KBM-7 (cell line): ENCODE results near the gene MAP3K13.
A peak's percentile ranks its signal among the peaks of the same experiment; 100 is the strongest.

ENCODE experiments used
- DNase-seq: peaks from one replicate; pipeline ENCODE4 v3.0.0-alpha.2; 2015
- in situ Hi-C: fragments of 300-500 bp; cut with MboI; formaldehyde crosslinking; loops from 2 replicates; pipeline ENCODE4 v1.14.3; 2020; ENCODE audit warnings: low sequenced_read_pairs, low pct_unique_long_range_greater_than_20kb, mixed read lengths

MAP3K13 gene

GRCh38 chr3:185534511-185534910, 171.6 kb downstream of the MAP3K13 start:
- DNase-seq: no peak

GRCh38 chr3:185537369-185537970, 174.5 kb downstream of the MAP3K13 start:
- in situ Hi-C loops: no loop called here
- peak; percentile 95 for DNase-seq

More at GRCh38 chr3:185534511-185534910, 171.6 kb downstream of the MAP3K13 start:
- in situ Hi-C loops: no loop called here
